K562 (cell line): ENCODE measurements around the gene ADM. TPM values are rescaled to one million over a fixed set of nuclear protein-coding genes. Genes with fewer than 3 reads are reported as not detected.

Experiments
- ARID4B ChIP-seq: sonication (generic); formaldehyde crosslinking; IDR thresholded peaks from 2 replicates; pipeline ENCODE4 v1.8.0; 2022; ENCODE audit warnings: mild to moderate bottlenecking, missing genetic modification reagents
- CREM ChIP-seq: IDR thresholded peaks from 2 replicates; pipeline ENCODE4 v1.6.1; 2014; ENCODE audit warnings: antibody characterized with exemption, low read depth
- DIDO1 ChIP-seq: fragments of 450-650 bp; IDR thresholded peaks from 2 replicates; pipeline ENCODE4 v1.6.1; 2016; ENCODE audit warnings: low read depth, missing biosample characterization, missing genetic modification characterization
- PBX2 ChIP-seq, 2 experiments: IDR thresholded peaks in 1 of 2; conservative IDR thresholded peaks in 1 of 2; 2 replicates each; pipeline ENCODE4 v1.6.1; 2016; ENCODE audit warnings: low read depth in 2 of 2, mild to moderate bottlenecking in 1 of 2, missing compliant biosample characterization in 1 of 2, missing genetic modification characterization in 1 of 2, moderate library complexity in 1 of 2
- RFX5 ChIP-seq: IDR thresholded peaks from 2 replicates; pipeline ENCODE4 v1.6.1; 2011; ENCODE audit warnings: low read depth, mild to moderate bottlenecking, improper control_type of control experiment, low read length
- polyA plus RNA-seq, 8 experiments: library from polyadenylated mRNA; depleted of rRNA in 4 of 8; stranded (reverse) in 5 of 8; unstranded in 3 of 8; fragments of >200 nt; fragmentation: Nextera tagmentation in 2 of 8; fragmentation: Illumina TruSeq in 1 of 8; extraction: Ambion mirVana in 2 of 8; extraction: Trizol in 1 of 8; gene quantifications; 2 replicates each; pipeline versions ENCODE4 v1.2.1 to v1.2.3, GENCODE V29; 2011 to 2014; ENCODE audit warnings: inconsistent platforms in 1 of 8, missing spikeins in 1 of 8
- total RNA-seq, 7 experiments: library from RNA; depleted of rRNA in 6 of 7; stranded (reverse); fragments of >200 nt in 6 of 7; fragmentation: Illumina TruSeq in 2 of 7; extraction: Trizol in 2 of 7; gene quantifications; 2 replicates each; pipeline versions ENCODE4 v1.2.1 to v1.2.3, GENCODE V29; 2011 to 2021; ENCODE audit warnings: low replicate concordance in 1 of 7
- TF ChIP-seq, protein P1 (sequence below), 2 experiments: fragments of 450-650 bp in 1 of 2; sonication (generic) in 1 of 2; formaldehyde crosslinking in 1 of 2; IDR thresholded peaks; 2 replicates each; pipeline versions ENCODE4 v1.7.1 to v1.9.0; 2016 to 2022; ENCODE audit warnings: inconsistent platforms in 1 of 2, mild to moderate bottlenecking in 1 of 2, missing genetic modification reagents in 1 of 2

Gene ADM
- total and polyA plus RNA-seq, 9 of the 15 experiments (the other 6 are each of a cell fraction or from before 2014, with no cell fraction given): 0.23 to 0.49 (median 0.32) TPM; not detected in 6

DNA sequence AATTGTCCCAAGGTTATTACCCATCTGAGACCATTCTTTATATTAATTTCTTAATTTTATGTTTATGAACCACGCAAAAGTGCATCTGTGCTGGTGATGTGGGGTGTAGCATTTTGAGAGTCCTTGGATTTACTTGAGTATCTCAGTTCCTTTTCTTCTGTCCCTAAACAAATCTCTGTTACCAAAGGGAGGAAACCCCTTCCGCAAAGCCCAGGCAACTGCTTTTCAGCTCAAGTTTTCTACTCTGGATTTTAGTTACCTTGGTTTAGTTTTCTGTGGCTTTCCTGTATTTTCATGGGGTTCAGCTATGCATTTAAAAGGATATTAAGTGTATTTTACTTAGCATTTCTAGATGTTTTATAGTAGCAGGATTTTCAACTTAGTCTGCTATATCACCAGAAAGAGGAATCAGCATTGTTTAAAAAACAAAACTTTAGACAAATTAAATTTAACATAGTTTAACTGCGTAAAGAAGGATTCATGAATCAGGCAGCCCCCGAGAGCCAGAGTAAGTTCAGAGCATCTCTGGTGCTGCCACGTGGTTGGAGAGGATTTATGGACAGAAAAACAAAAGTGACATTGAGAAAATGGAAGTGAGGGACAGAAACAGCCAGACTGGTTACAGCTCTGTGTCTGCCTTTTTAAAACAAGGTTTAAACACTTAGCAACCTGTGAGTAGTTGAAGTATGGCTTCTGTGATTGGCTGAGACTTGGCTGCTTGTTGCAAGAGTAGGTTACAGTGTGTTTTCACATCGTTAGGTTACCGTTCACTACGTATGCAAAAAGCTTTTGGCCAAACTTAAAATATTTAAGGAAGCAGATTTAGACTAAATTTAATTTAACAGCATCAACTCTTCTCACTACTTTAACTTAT lies 9.6 kb downstream of the ADM start (continued):
- TF ChIP-seq ARID4B (CRISPR knock-in tag) (no peak), RFX5 (peak; percentile 94), CREM (0 out of 2 replicates have a peak, but pooled peaks have one; percentile 14), DIDO1 (tag) (no peak), PBX2 (CRISPR knock-in tag; IDR thresholded peaks at IDR 0.05; ENCODE audit: low read depth) (no peak), PBX2 (tag; conservative IDR thresholded peaks at IDR 0.05; ENCODE audit: low read depth) (peak; percentile 51; the same call in 1 of the 2 replicates)
- TF ChIP-seq, protein P1, sequence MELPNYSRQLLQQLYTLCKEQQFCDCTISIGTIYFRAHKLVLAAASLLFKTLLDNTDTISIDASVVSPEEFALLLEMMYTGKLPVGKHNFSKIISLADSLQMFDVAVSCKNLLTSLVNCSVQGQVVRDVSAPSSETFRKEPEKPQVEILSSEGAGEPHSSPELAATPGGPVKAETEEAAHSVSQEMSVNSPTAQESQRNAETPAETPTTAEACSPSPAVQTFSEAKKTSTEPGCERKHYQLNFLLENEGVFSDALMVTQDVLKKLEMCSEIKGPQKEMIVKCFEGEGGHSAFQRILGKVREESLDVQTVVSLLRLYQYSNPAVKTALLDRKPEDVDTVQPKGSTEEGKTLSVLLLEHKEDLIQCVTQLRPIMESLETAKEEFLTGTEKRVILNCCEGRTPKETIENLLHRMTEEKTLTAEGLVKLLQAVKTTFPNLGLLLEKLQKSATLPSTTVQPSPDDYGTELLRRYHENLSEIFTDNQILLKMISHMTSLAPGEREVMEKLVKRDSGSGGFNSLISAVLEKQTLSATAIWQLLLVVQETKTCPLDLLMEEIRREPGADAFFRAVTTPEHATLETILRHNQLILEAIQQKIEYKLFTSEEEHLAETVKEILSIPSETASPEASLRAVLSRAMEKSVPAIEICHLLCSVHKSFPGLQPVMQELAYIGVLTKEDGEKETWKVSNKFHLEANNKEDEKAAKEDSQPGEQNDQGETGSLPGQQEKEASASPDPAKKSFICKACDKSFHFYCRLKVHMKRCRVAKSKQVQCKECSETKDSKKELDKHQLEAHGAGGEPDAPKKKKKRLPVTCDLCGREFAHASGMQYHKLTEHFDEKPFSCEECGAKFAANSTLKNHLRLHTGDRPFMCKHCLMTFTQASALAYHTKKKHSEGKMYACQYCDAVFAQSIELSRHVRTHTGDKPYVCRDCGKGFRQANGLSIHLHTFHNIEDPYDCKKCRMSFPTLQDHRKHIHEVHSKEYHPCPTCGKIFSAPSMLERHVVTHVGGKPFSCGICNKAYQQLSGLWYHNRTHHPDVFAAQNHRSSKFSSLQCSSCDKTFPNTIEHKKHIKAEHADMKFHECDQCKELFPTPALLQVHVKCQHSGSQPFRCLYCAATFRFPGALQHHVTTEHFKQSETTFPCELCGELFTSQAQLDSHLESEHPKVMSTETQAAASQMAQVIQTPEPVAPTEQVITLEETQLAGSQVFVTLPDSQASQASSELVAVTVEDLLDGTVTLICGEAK (IDR thresholded peaks at IDR 0.05): no peak
- TF ChIP-seq, protein P1 (CRISPR knock-in tag; IDR thresholded peaks at IDR 0.05): no peak
